ENCODE measurements around the gene CATSPERZ. TPM values are rescaled to one million over a fixed set of nuclear protein-coding genes. Genes with fewer than 3 reads are reported as not detected.
A peak's percentile ranks its signal among the peaks of the same experiment; 100 is the strongest.

The CATSPERZ gene
- total and polyA plus RNA-seq, 9 of the 15 experiments (the other 6 are each of a cell fraction or from before 2014, with no cell fraction given) = 0.86 to 8.5 (median 3.5) TPM

- TF ChIP-seq HOXB6 (CRISPR knock-in tag; IDR thresholded peaks at IDR 0.05; ENCODE audit: borderline replicate concordance) (no peak), CBFA2T3 (IDR thresholded peaks at IDR 0.05) (no peak), TAL1 (IDR thresholded peaks at IDR 0.05) (no peak), EGR1 (conservative IDR thresholded peaks at IDR 0.05) (no peak), POLR2G (IDR thresholded peaks at IDR 0.05; ENCODE audit: low read depth, low read length) (no peak), NCOA6 (IDR thresholded peaks at IDR 0.05) (no peak), SMAD4 (CRISPR knock-in tag; conservative IDR thresholded peaks at IDR 0.05) (no peak), BRCA1 (IDR thresholded peaks at IDR 0.05) (no peak), BRCA1 (CRISPR knock-in tag; IDR thresholded peaks at IDR 0.05) (no peak), ZNF239 (CRISPR knock-in tag; IDR thresholded peaks at IDR 0.05) (no peak), SAP30 (IDR thresholded peaks at IDR 0.05; ENCODE audit: borderline replicate concordance, insufficient read depth, low read depth, low read length, poor library complexity, severe bottlenecking) (no peak), CBFB (CRISPR knock-in tag; IDR thresholded peaks at IDR 0.05) (no peak; the same call in 1 of the 2 replicates), PPARD (CRISPR knock-in tag; IDR thresholded peaks at IDR 0.05) (no peak), KLF6 (CRISPR knock-in tag; IDR thresholded peaks at IDR 0.05; ENCODE audit: borderline replicate concordance) (no peak), GTF2A2 (tag; IDR thresholded peaks at IDR 0.05) (no peak), TEAD4 (IDR thresholded peaks at IDR 0.05; ENCODE audit: low read length) (no peak; the same call in 1 of the 2 replicates), TEAD4 (CRISPR knock-in tag; IDR thresholded peaks at IDR 0.05; ENCODE audit: borderline replicate concordance) (0 out of 2 replicates have a peak, but pooled peaks have one; percentile 36), TOE1 (IDR thresholded peaks at IDR 0.05; ENCODE audit: borderline replicate concordance) (no peak), TOE1 (CRISPR knock-in tag; IDR thresholded peaks at IDR 0.05; ENCODE audit: borderline replicate concordance, low read depth) (no peak), RCOR1 (IDR thresholded peaks at IDR 0.05; ENCODE audit: borderline replicate concordance in 1 of 2, low read depth in 2 of 2, low read length in 2 of 2) (peak in 1 of 2 experiments; percentile 60; a peak in 2 of 4 replicates), PHB (CRISPR knock-in tag; IDR thresholded peaks at IDR 0.05) (no peak), ZNF431 (CRISPR knock-in tag; IDR thresholded peaks at IDR 0.05) (no peak), RBM34 (IDR thresholded peaks at IDR 0.05; ENCODE audit: borderline replicate concordance, insufficient read depth, low read length) (no peak), BCL6 (CRISPR knock-in tag; IDR thresholded peaks at IDR 0.05) (no peak)
- TF ChIP-seq, protein P1, sequence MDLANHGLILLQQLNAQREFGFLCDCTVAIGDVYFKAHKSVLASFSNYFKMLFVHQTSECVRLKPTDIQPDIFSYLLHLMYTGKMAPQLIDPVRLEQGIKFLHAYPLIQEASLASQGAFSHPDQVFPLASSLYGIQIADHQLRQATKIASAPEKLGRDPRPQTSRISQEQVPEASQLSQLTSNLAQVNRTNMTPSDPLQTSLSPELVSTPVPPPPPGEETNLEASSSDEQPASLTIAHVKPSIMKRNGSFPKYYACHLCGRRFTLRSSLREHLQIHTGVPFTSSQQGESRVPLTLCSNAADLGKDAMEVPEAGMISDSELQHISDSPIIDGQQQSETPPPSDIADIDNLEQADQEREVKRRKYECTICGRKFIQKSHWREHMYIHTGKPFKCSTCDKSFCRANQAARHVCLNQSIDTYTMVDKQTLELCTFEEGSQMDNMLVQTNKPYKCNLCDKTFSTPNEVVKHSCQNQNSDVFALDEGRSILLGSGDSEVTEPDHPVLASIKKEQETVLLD (IDR thresholded peaks at IDR 0.05) = 0 out of 2 replicates have a peak, but pooled peaks have one; percentile 24
- TF ChIP-seq, protein P2, sequence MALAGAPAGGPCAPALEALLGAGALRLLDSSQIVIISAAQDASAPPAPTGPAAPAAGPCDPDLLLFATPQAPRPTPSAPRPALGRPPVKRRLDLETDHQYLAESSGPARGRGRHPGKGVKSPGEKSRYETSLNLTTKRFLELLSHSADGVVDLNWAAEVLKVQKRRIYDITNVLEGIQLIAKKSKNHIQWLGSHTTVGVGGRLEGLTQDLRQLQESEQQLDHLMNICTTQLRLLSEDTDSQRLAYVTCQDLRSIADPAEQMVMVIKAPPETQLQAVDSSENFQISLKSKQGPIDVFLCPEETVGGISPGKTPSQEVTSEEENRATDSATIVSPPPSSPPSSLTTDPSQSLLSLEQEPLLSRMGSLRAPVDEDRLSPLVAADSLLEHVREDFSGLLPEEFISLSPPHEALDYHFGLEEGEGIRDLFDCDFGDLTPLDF (CRISPR knock-in tag; IDR thresholded peaks at IDR 0.05) = no peak
These were observed 31.1 kb upstream of the CATSPERZ start (continued) for GRCh38 chr11:64268893-64269539.
